ENCODE measurements around the gene E2F4. TPM values are rescaled to one million over a fixed set of nuclear protein-coding genes. Genes with fewer than 3 reads are reported as not detected.

The E2F4 gene
- total and polyA plus RNA-seq, 2 of the 8 experiments (the other 6 are each of a cell fraction or from before 2014, with no cell fraction given), result 79.9 to 157 TPM

DNA sequence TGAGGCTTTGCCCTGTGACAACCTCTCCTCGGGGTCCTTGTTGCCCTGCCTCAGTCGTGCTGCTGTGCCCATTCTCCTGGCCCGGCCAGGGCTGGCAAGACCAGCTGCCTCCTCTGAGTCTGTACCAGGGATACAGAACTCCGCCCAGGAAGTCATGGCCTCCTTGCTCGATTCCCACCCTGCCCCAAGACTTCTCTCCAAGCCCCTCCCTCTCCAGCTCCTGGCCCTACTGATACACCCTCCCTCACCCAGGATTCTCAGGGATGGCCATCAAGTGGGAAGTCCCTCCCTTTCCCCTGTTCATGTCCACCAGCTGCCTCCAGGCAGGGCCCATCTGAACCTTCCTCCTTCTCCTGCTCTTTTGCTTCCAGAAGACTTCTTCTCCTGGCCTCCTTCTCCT, 23.8 kb downstream of the E2F4 start (continued):
- TF ChIP-seq TCF12 (IDR thresholded peaks at IDR 0.05; ENCODE audit: low read depth, low read length) (no peak), JUN (IDR thresholded peaks at IDR 0.05; ENCODE audit: low read depth, low read length) (no peak), SRF (IDR thresholded peaks at IDR 0.05; ENCODE audit: low read depth, low read length) (no peak), CTBP2 (IDR thresholded peaks at IDR 0.05; ENCODE audit: borderline replicate concordance, insufficient read depth, insufficient read length, low read length) (no peak)
